Neuronal stem cell (in vitro differentiated cells): ENCODE data around the gene OR6N1. TPM values are rescaled to one million over a fixed set of nuclear protein-coding genes. Genes with fewer than 3 reads are reported as not detected.

Experiments used
- DNase-seq: peaks from one replicate; pipeline ENCODE4 v3.0.0-alpha.2; 2013; ENCODE audit warnings: low spot score
- H2AFZ ChIP-seq: one replicate; pipeline ENCODE4 v1.6.1; 2013; ENCODE audit warnings: mild to moderate bottlenecking, low read length, inconsistent platforms
- H2AK5ac ChIP-seq: 2 replicates; pipeline ENCODE4 v1.6.1; 2013; ENCODE audit warnings: low read depth, mild to moderate bottlenecking, inconsistent platforms, low read length, moderate library complexity, mixed read lengths
- H2BK120ac ChIP-seq: 2 replicates; pipeline ENCODE4 v1.6.1; 2013; ENCODE audit warnings: low read depth, mild to moderate bottlenecking, inconsistent platforms, low read length, moderate library complexity, mixed read lengths
- H2BK12ac ChIP-seq: one replicate; pipeline ENCODE4 v1.6.1; 2013; ENCODE audit warnings: low read length, inconsistent platforms
- H2BK15ac ChIP-seq: 2 replicates; pipeline ENCODE4 v1.6.1; 2013; ENCODE audit warnings: mild to moderate bottlenecking, low read length, inconsistent platforms, mixed read lengths
- H2BK5ac ChIP-seq: one replicate; pipeline ENCODE4 v1.6.1; 2013; ENCODE audit warnings: inconsistent platforms, mild to moderate bottlenecking, low read length, moderate library complexity
- H3K14ac ChIP-seq: one replicate; pipeline ENCODE4 v1.6.1; 2013; ENCODE audit warnings: low read length, inconsistent platforms
- H3K18ac ChIP-seq: 2 replicates; pipeline ENCODE4 v1.6.1; 2013; ENCODE audit warnings: low read length, inconsistent platforms
- H3K23ac ChIP-seq: 2 replicates; pipeline ENCODE4 v1.6.1; 2013; ENCODE audit warnings: low read depth, mild to moderate bottlenecking, mixed read lengths, low read length, inconsistent platforms; ENCODE audit not compliant: poor library complexity
- H3K27ac ChIP-seq: replicated peaks from 3 replicates; pipeline ENCODE4 v1.5.1; 2013; ENCODE audit warnings: low read length, inconsistent platforms
- H3K27me3 ChIP-seq, 3 experiments: 2 replicates each; pipeline ENCODE4 v1.6.1; 2013; ENCODE audit warnings: low read length in 3 of 3, mild to moderate bottlenecking in 2 of 3, inconsistent platforms in 1 of 3, low read depth in 1 of 3, mixed read lengths in 1 of 3, moderate library complexity in 1 of 3; ENCODE audit not compliant: control insufficient read depth in 3 of 3, insufficient read depth in 3 of 3
- H3K36me3 ChIP-seq, 2 donors: replicated peaks in 1 of 2; 2 replicates each; pipeline ENCODE4 v1.6.1; 2013; ENCODE audit warnings: low read length in 2 of 2; ENCODE audit not compliant: control insufficient read depth in 2 of 2, insufficient read depth in 2 of 2
- H3K4ac ChIP-seq: 2 replicates; pipeline ENCODE4 v1.6.1; 2013; ENCODE audit warnings: inconsistent platforms, mild to moderate bottlenecking, low read length, moderate library complexity
- H3K4me1 ChIP-seq, 2 donors: 1 replicate in 1 of 2; 2 replicates in 1 of 2; pipeline ENCODE4 v1.6.1; 2013; ENCODE audit warnings: low read length in 2 of 2, low read depth in 1 of 2; ENCODE audit not compliant: control insufficient read depth in 2 of 2, insufficient read depth in 1 of 2
- H3K4me2 ChIP-seq: one replicate; pipeline ENCODE4 v1.6.1; 2013; ENCODE audit warnings: mild to moderate bottlenecking, low read length, inconsistent platforms; ENCODE audit not compliant: insufficient read depth, poor library complexity, severe bottlenecking
- H3K4me3 ChIP-seq, 2 donors: 2 replicates each; pipeline ENCODE4 v1.5.1; 2013; ENCODE audit warnings: low read length in 2 of 2, mild to moderate bottlenecking in 2 of 2, inconsistent platforms in 1 of 2, moderate library complexity in 1 of 2
- H3K79me1 ChIP-seq: one replicate; pipeline ENCODE4 v1.6.1; 2013; ENCODE audit warnings: low read depth, mild to moderate bottlenecking, inconsistent platforms, low read length, moderate library complexity
- H3K9ac ChIP-seq: one replicate; pipeline ENCODE4 v1.6.1; 2013; ENCODE audit warnings: mild to moderate bottlenecking, low read depth, low read length, inconsistent platforms; ENCODE audit not compliant: poor library complexity
- H3K9me3 ChIP-seq, 2 donors: replicated peaks in 1 of 2; 2 replicates each; pipeline versions ENCODE3 to v1.6.1; 2013; ENCODE audit warnings: low read length in 2 of 2, mild to moderate bottlenecking in 2 of 2, inconsistent platforms in 1 of 2, low read depth in 1 of 2, mixed read lengths in 1 of 2, moderate library complexity in 1 of 2; ENCODE audit not compliant: control insufficient read depth in 2 of 2, insufficient read depth in 1 of 2
- H4K8ac ChIP-seq: one replicate; pipeline ENCODE4 v1.6.1; 2013; ENCODE audit warnings: low read depth, mild to moderate bottlenecking, inconsistent platforms, low read length, moderate library complexity
- H4K91ac ChIP-seq: one replicate; pipeline ENCODE4 v1.6.1; 2013; ENCODE audit warnings: low read length, low read depth, mild to moderate bottlenecking, inconsistent platforms; ENCODE audit not compliant: poor library complexity
- WGBS, 2 donors: extraction: QIAGEN DNeasy Blood & Tissue Kit; methylation state at CpG; one replicate each; pipeline ENCODE4 v1.1.7; 2013; ENCODE audit warnings: missing lambda C conversion rate in 2 of 2, mixed read lengths in 1 of 2; ENCODE audit not compliant: insufficient read length in 2 of 2, insufficient replicate concordance in 1 of 2; ENCODE audit errors: extremely low coverage in 2 of 2; 5-methylcytosine and 5-hydroxymethylcytosine counted together
- polyA plus RNA-seq, 2 experiments: library from polyadenylated mRNA; stranded (reverse); fragments of 200-250 nt; gene quantifications; one replicate each; pipeline ENCODE4 v1.2.3, GENCODE V29; 2013

The OR6N1 gene
- not detected for polyA plus RNA-seq (2013, experiment 1 of 2)
- not detected for polyA plus RNA-seq (2013, experiment 2 of 2)

- Histone ChIP-seq H3K4ac (no peak within 1 kb of the TSS), H3K36me3 (no peaks in the 10 kb centered on the region), H3K4me3 (no peak within 1 kb of the TSS), H3K4me1 (no peaks in the 10 kb centered on the region), H3K79me1 (no peaks in the 10 kb centered on the region), H3K9ac (no peak within 1 kb of the TSS), H2AFZ (no peak within 1 kb of the TSS), H3K23ac (no peak within 1 kb of the TSS), H3K18ac (no peak within 1 kb of the TSS), H3K14ac (no peak within 1 kb of the TSS), H4K8ac (no peak within 1 kb of the TSS), H3K9me3 (no peaks in the 10 kb centered on the region), H4K91ac (no peak within 1 kb of the TSS), H3K27ac (no peak within 1 kb of the TSS), H3K4me2 (no peak within 1 kb of the TSS), H2BK120ac (no peak within 1 kb of the TSS), H3K27me3 (no peaks in the 10 kb centered on the region), H2BK5ac (no peak within 1 kb of the TSS), H2AK5ac (no peak within 1 kb of the TSS), H2BK15ac (no peak within 1 kb of the TSS), H2BK12ac (no peak within 1 kb of the TSS)
- no peak for DNase-seq
- WGBS, 2 donors, result no CpG with 5 or more reads among the region's 6 CpGs
Observed at GRCh38 chr1:158771950-158772866, at the start of gene OR6N1. OR6N1 (minus strand) TSS chr1:158772195; CDS start chr1:158766682, 5,513 bp downstream.

- no CpG with 5 or more reads among the region's 1 CpG for WGBS, 2 donors
Observed at GRCh38 chr1:158821723-158822122, 49.7 kb upstream of the OR6N1 start.

GRCh38 chr1:158819461-158820443, 47.8 kb upstream of the OR6N1 start:
- DNase-seq, result no peak
- WGBS, 2 donors, result no CpG with 5 or more reads among the region's 7 CpGs
- H3K27ac ChIP-seq, result no peak overlapping the region

More at GRCh38 chr1:158821723-158822122, 49.7 kb upstream of the OR6N1 start:
- Histone ChIP-seq H2AFZ (no peak overlapping the region), H3K4me1 (peaks cover 0 to 2% of the 10 kb centered on the region in 2 donors), H3K79me1 (no peaks in the 10 kb centered on the region), H3K27ac (no peak overlapping the region), H2BK12ac (no peak overlapping the region), H3K14ac (no peak overlapping the region), H3K4me3 (no peak overlapping the region), H3K9me3 (no peaks in the 10 kb centered on the region), H2BK120ac (no peak overlapping the region), H3K18ac (no peak overlapping the region), H2BK15ac (no peak overlapping the region), H2BK5ac (no peak overlapping the region), H3K4ac (no peak overlapping the region), H3K23ac (no peak overlapping the region), H2AK5ac (no peak overlapping the region), H3K36me3 (no peaks in the 10 kb centered on the region), H3K4me2 (no peak overlapping the region), H4K8ac (no peak overlapping the region), H3K27me3 (no peaks in the 10 kb centered on the region), H3K9ac (no peak overlapping the region), H4K91ac (no peak overlapping the region)
- DNase-seq, result no peak

More at GRCh38 chr1:158819461-158820443, 47.8 kb upstream of the OR6N1 start:
- no peak overlapping the region for H3K4ac ChIP-seq
- no peak overlapping the region for H3K9ac ChIP-seq
- H3K9me3 ChIP-seq, result no peaks in the 10 kb centered on the region
- no peaks in the 10 kb centered on the region for H3K27me3 ChIP-seq
- H2AFZ ChIP-seq, result no peak overlapping the region
- no peak overlapping the region for H2BK120ac ChIP-seq
- no peak overlapping the region for H3K23ac ChIP-seq
- H3K4me3 ChIP-seq, result no peak overlapping the region
- H3K4me1 ChIP-seq, result peaks cover 0 to 2% of the 10 kb centered on the region in 2 donors
- no peak overlapping the region for H3K18ac ChIP-seq
- H2BK5ac ChIP-seq, result no peak overlapping the region
- H3K36me3 ChIP-seq, result no peaks in the 10 kb centered on the region
- H2BK15ac ChIP-seq, result no peak overlapping the region
- no peak overlapping the region for H2AK5ac ChIP-seq
- H3K14ac ChIP-seq, result no peak overlapping the region
- H3K4me2 ChIP-seq, result no peak overlapping the region
- no peak overlapping the region for H4K8ac ChIP-seq
- no peak overlapping the region for H4K91ac ChIP-seq
- no peaks in the 10 kb centered on the region for H3K79me1 ChIP-seq
- H2BK12ac ChIP-seq, result no peak overlapping the region
